ENCODE measurements around the gene OR4E2. TPM values are rescaled to one million over a fixed set of nuclear protein-coding genes. Genes with fewer than 3 reads are reported as not detected.

Gene OR4E2
- total RNA-seq, 1 experiment from 2014 or later = not detected

DNA sequence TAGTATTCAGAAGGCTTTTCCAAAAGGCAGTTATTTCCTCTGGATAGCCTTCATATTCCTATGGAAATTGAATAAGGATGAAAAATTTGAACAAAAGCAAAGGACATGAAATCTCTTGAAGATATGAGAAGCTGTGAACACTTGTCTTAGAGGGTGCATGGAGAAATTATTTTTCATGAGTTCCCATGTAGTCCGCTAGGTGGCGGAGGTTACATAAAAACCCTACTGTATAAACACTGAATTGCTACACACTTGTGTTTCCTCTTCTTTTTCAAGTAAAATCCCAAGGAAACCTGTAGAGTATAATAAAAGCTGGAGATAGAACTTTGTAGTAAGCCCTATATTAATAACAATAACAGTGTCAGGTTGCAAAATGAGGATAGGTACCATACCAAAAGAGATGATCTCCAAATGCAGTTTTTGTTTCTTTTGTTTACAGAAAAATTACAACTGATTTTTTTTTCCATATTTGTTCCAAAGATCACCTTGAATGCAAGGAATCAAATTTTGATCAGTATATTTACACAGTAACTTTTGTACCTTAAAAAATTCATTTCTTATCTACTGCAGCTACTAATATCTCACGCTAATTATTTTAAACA is 57.8 kb downstream of the OR4E2 start:
- Mint-ChIP-seq H3K4me1 (no peaks in the 10 kb centered on the region), H3K9me3 (peaks cover 3 to 8% of the 10 kb centered on the region in 2 experiments; a peak in 2 of 5 replicates), H3K36me3 (ENCODE audit: insufficient read depth in 1 of 3, low read depth in 3 of 3) (peaks cover 0 to 6% (median 0%) of the 10 kb centered on the region in 3 experiments; a peak in 1 of 7 replicates), H3K4me3 (no peak overlapping the region), H3K27me3 (ENCODE audit: low read depth) (peaks cover 4% of the 10 kb centered on the region), H3K27ac (no peak overlapping the region)
- no peak for DNase-seq
- Histone ChIP-seq H3K79me1 (ENCODE audit: insufficient read depth, low read depth, low read length, poor library complexity, severe bottlenecking) (no peaks in the 10 kb centered on the region), H3K56ac (ENCODE audit: insufficient read length, low read depth, low read length) (no peak overlapping the region), H3K23ac (ENCODE audit: insufficient read length, low read depth, low read length) (no peak overlapping the region), H3K23me2 (ENCODE audit: insufficient read length, low read depth, low read length, poor library complexity, severe bottlenecking) (no peaks in the 10 kb centered on the region), H3K27ac (ENCODE audit: insufficient read length, low read depth, low read length) (no peak overlapping the region), H2AFZ (ENCODE audit: low read length) (no peak overlapping the region), H3K4ac (ENCODE audit: low read depth, low read length) (no peak overlapping the region), H4K5ac (ENCODE audit: insufficient read length, low read depth, low read length) (no peak overlapping the region), H3K4me2 (ENCODE audit: insufficient read depth, insufficient read length, low read length) (no peak overlapping the region), H3K14ac (ENCODE audit: insufficient read depth, low read length) (no peak overlapping the region), H3K9me3 (ENCODE audit: control insufficient read depth, low read depth, low read length) (no peaks in the 10 kb centered on the region), H3K79me2 (ENCODE audit: insufficient read depth, low read length) (no peaks in the 10 kb centered on the region), H2AK5ac (ENCODE audit: insufficient read length, low read length) (no peak overlapping the region), H2BK15ac (ENCODE audit: low read depth, low read length) (no peak overlapping the region), H2BK20ac (ENCODE audit: low read depth, low read length, poor library complexity, severe bottlenecking) (no peak overlapping the region), H4K91ac (ENCODE audit: insufficient read length, low read depth, low read length) (no peak overlapping the region), H3K9ac (ENCODE audit: extremely low read depth, insufficient read length, low read length) (no peak overlapping the region), H3T11ph (ENCODE audit: low read length) (no peak overlapping the region), H4K8ac (replicated peaks; ENCODE audit: insufficient read length, low read depth, low read length) (no peak overlapping the region), H2BK5ac (ENCODE audit: insufficient read length, low read length) (no peak overlapping the region), H3K27me3 (ENCODE audit: insufficient read depth, low read length) (no peaks in the 10 kb centered on the region), H2BK12ac (ENCODE audit: insufficient read length, low read depth, low read length) (no peak overlapping the region), H2BK120ac (ENCODE audit: low read depth, low read length, poor library complexity, severe bottlenecking) (no peak overlapping the region), H3K4me1 (ENCODE audit: insufficient read depth, low read length) (no peaks in the 10 kb centered on the region), H4K20me1 (ENCODE audit: control insufficient read depth, insufficient read depth, insufficient read length) (no peaks in the 10 kb centered on the region), H3K18ac (ENCODE audit: insufficient read length, low read depth, low read length) (no peak overlapping the region)
- TF ChIP-seq, protein P1, sequence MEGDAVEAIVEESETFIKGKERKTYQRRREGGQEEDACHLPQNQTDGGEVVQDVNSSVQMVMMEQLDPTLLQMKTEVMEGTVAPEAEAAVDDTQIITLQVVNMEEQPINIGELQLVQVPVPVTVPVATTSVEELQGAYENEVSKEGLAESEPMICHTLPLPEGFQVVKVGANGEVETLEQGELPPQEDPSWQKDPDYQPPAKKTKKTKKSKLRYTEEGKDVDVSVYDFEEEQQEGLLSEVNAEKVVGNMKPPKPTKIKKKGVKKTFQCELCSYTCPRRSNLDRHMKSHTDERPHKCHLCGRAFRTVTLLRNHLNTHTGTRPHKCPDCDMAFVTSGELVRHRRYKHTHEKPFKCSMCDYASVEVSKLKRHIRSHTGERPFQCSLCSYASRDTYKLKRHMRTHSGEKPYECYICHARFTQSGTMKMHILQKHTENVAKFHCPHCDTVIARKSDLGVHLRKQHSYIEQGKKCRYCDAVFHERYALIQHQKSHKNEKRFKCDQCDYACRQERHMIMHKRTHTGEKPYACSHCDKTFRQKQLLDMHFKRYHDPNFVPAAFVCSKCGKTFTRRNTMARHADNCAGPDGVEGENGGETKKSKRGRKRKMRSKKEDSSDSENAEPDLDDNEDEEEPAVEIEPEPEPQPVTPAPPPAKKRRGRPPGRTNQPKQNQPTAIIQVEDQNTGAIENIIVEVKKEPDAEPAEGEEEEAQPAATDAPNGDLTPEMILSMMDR (conservative IDR thresholded peaks at IDR 0.05) = peak; percentile 88
- no CpG with 5 or more reads among the region's 3 CpGs for WGBS (ENCODE audit: extremely low coverage, insufficient read length, low lambda C conversion rate)
